HUES48 (cell line): ENCODE measurements around the gene HCRTR1.

Source experiments
- H3K27ac ChIP-seq: one replicate; pipeline ENCODE4 v1.7.0; 2013; ENCODE audit warnings: low read depth, low read length, inconsistent platforms
- H3K27me3 ChIP-seq: 2 replicates; pipeline ENCODE4 v1.6.1; 2013; ENCODE audit warnings: mild to moderate bottlenecking, low read length; ENCODE audit not compliant: control insufficient read depth, insufficient read depth
- H3K36me3 ChIP-seq: 2 replicates; pipeline ENCODE4 v1.6.1; 2013; ENCODE audit warnings: low read length; ENCODE audit not compliant: control insufficient read depth, insufficient read depth
- H3K4me1 ChIP-seq: 2 replicates; pipeline ENCODE4 v1.6.1; 2013; ENCODE audit warnings: mild to moderate bottlenecking, low read length; ENCODE audit not compliant: control insufficient read depth, insufficient read depth
- H3K4me3 ChIP-seq: 2 replicates; pipeline ENCODE4 v1.5.1; 2013; ENCODE audit warnings: mild to moderate bottlenecking, low read depth, low read length
- H3K9ac ChIP-seq: 2 replicates; pipeline ENCODE4 v1.6.1; 2013; ENCODE audit warnings: mild to moderate bottlenecking, low read depth, low read length, moderate library complexity
- H3K9me3 ChIP-seq: 2 replicates; pipeline ENCODE4 v1.6.1; 2013; ENCODE audit warnings: low read length; ENCODE audit not compliant: control insufficient read depth, insufficient read depth

The HCRTR1 gene

GRCh38 chr1:31632649-31633048 is 15.2 kb downstream of the HCRTR1 start:
- peaks cover 59% of the 10 kb centered on the region for H3K36me3 ChIP-seq

GRCh38 chr1:31633117-31633516 is 15.6 kb downstream of the HCRTR1 start:
- no peak overlapping the region for H3K4me3 ChIP-seq
- no peaks in the 10 kb centered on the region for H3K9me3 ChIP-seq
- H3K27me3 ChIP-seq: no peaks in the 10 kb centered on the region
- H3K36me3 ChIP-seq: peaks cover 57% of the 10 kb centered on the region
- H3K27ac ChIP-seq: no peak overlapping the region
- no peak overlapping the region for H3K9ac ChIP-seq
- no peaks in the 10 kb centered on the region for H3K4me1 ChIP-seq

More at GRCh38 chr1:31632649-31633048, 15.2 kb downstream of the HCRTR1 start:
- H3K9me3 ChIP-seq: no peaks in the 10 kb centered on the region
- H3K9ac ChIP-seq: no peak overlapping the region
- H3K4me3 ChIP-seq: no peak overlapping the region
- no peaks in the 10 kb centered on the region for H3K4me1 ChIP-seq
- H3K27ac ChIP-seq: no peak overlapping the region
- no peaks in the 10 kb centered on the region for H3K27me3 ChIP-seq

GRCh38 chr1:31637915-31638673 is 20.6 kb downstream of the HCRTR1 start:
- H3K27ac ChIP-seq: no peak overlapping the region
- no peak overlapping the region for H3K4me3 ChIP-seq
- H3K27me3 ChIP-seq: no peaks in the 10 kb centered on the region
- no peaks in the 10 kb centered on the region for H3K9me3 ChIP-seq
- H3K9ac ChIP-seq: no peak overlapping the region
- peaks cover 11% of the 10 kb centered on the region; the same call in 1 of the 2 replicates for H3K4me1 ChIP-seq
- H3K36me3 ChIP-seq: peaks cover 10% of the 10 kb centered on the region; the same call in 1 of the 2 replicates

GRCh38 chr1:31639543-31639942 is 22.1 kb downstream of the HCRTR1 start:
- H3K9me3 ChIP-seq: no peaks in the 10 kb centered on the region
- no peak overlapping the region for H3K4me3 ChIP-seq
- no peak overlapping the region for H3K9ac ChIP-seq
- H3K4me1 ChIP-seq: peaks cover 17% of the 10 kb centered on the region; the same call in 1 of the 2 replicates
- H3K27me3 ChIP-seq: no peaks in the 10 kb centered on the region
- H3K27ac ChIP-seq: no peak overlapping the region
- peaks cover 6% of the 10 kb centered on the region; the same call in 1 of the 2 replicates for H3K36me3 ChIP-seq

GRCh38 chr1:31640179-31640578 is 22.7 kb downstream of the HCRTR1 start:
- Histone ChIP-seq H3K9me3 (no peaks in the 10 kb centered on the region), H3K4me3 (no peak overlapping the region), H3K9ac (no peak overlapping the region), H3K4me1 (peaks cover 17% of the 10 kb centered on the region; the same call in 1 of the 2 replicates), H3K27ac (no peak overlapping the region), H3K27me3 (no peaks in the 10 kb centered on the region), H3K36me3 (no peaks in the 10 kb centered on the region)

GRCh38 chr1:31640964-31641363 is 23.5 kb downstream of the HCRTR1 start:
- H3K4me3 ChIP-seq: no peak overlapping the region
- H3K9me3 ChIP-seq: no peaks in the 10 kb centered on the region
- H3K4me1 ChIP-seq: peaks cover 17% of the 10 kb centered on the region; the same call in 1 of the 2 replicates
- no peaks in the 10 kb centered on the region for H3K36me3 ChIP-seq
- no peak overlapping the region for H3K9ac ChIP-seq
- no peaks in the 10 kb centered on the region for H3K27me3 ChIP-seq
- H3K27ac ChIP-seq: no peak overlapping the region

GRCh38 chr1:31642366-31642765 is 24.9 kb downstream of the HCRTR1 start:
- no peaks in the 10 kb centered on the region for H3K27me3 ChIP-seq
- no peak overlapping the region for H3K4me3 ChIP-seq
- H3K9me3 ChIP-seq: no peaks in the 10 kb centered on the region
- no peaks in the 10 kb centered on the region for H3K36me3 ChIP-seq
- H3K9ac ChIP-seq: no peak overlapping the region
- no peak overlapping the region for H3K27ac ChIP-seq
- peaks cover 17% of the 10 kb centered on the region; the same call in 1 of the 2 replicates for H3K4me1 ChIP-seq

GRCh38 chr1:31642897-31643296 is 25.4 kb downstream of the HCRTR1 start:
- Histone ChIP-seq H3K4me1 (peaks cover 17% of the 10 kb centered on the region; the same call in 1 of the 2 replicates), H3K36me3 (no peaks in the 10 kb centered on the region), H3K9me3 (no peaks in the 10 kb centered on the region), H3K27me3 (no peaks in the 10 kb centered on the region), H3K9ac (no peak overlapping the region), H3K4me3 (no peak overlapping the region), H3K27ac (no peak overlapping the region)

GRCh38 chr1:31643976-31644559 is 26.6 kb downstream of the HCRTR1 start:
- H3K4me3 ChIP-seq: peak overlapping the region; percentile 97
- H3K9me3 ChIP-seq: no peaks in the 10 kb centered on the region
- H3K9ac ChIP-seq: peak overlapping the region; percentile 99
- no peaks in the 10 kb centered on the region for H3K27me3 ChIP-seq
- no peaks in the 10 kb centered on the region for H3K36me3 ChIP-seq
- H3K27ac ChIP-seq: peak overlapping the region; percentile 100
- peaks cover 17% of the 10 kb centered on the region; the same call in 1 of the 2 replicates for H3K4me1 ChIP-seq

- H3K27ac ChIP-seq: peak within 1 kb of the TSS; percentile 100
- H3K27me3 ChIP-seq: no peaks in the 10 kb centered on the region
- H3K9me3 ChIP-seq: no peaks in the 10 kb centered on the region
- no peaks in the 10 kb centered on the region for H3K36me3 ChIP-seq
- H3K4me3 ChIP-seq: peak within 1 kb of the TSS; percentile 97
- H3K9ac ChIP-seq: peak within 1 kb of the TSS; percentile 99
- H3K4me1 ChIP-seq: peaks cover 17% of the 10 kb centered on the region; the same call in 1 of the 2 replicates
Measured at GRCh38 chr1:31644560-31645273, 27.2 kb downstream of the HCRTR1 start, which contains the start of gene PEF1. PEF1 (minus strand) TSS chr1:31644876; CDS start chr1:31644864, 12 bp downstream.

- no peaks in the 10 kb centered on the region for H3K27me3 ChIP-seq
- H3K27ac ChIP-seq: peak overlapping the region; percentile 100
- H3K9me3 ChIP-seq: no peaks in the 10 kb centered on the region
- peak overlapping the region; percentile 97 for H3K4me3 ChIP-seq
- no peaks in the 10 kb centered on the region for H3K36me3 ChIP-seq
- H3K4me1 ChIP-seq: peaks cover 17% of the 10 kb centered on the region; the same call in 1 of the 2 replicates
- H3K9ac ChIP-seq: peak overlapping the region; percentile 99
Measured at GRCh38 chr1:31645274-31645568, 27.7 kb downstream of the HCRTR1 start.
